PC-3 (cell line): ENCODE results near the gene MPP2. TPM values are rescaled to one million over a fixed set of nuclear protein-coding genes. Genes with fewer than 3 reads are reported as not detected.

Experiments used
- ATAC-seq: fragments of 200-7000 bp; cut with Tn5 transposase; 2 replicates; pipeline ENCODE4 v1.9.1; 2020; ENCODE audit warnings: mild to moderate bottlenecking, moderate library complexity
- BruUV-seq: library from RNA; stranded (reverse); fragments of 400-500 nt; replicated peaks from 2 replicates; lab custom pipeline; 2021; lab: Mats Ljungman, UMichigan
- CTCF ChIA-PET: fragments of 300-600 bp; sonication (Branson Sonifier 250); formaldehyde crosslinking; loops from one replicate; lab custom pipeline; 2022; ENCODE audit warnings: antibody characterized with exemption; lab: Charles Lee
- POLR2A ChIA-PET: fragments of 300-600 bp; sonication (Branson Sonifier 250); formaldehyde crosslinking; loops from one replicate; lab custom pipeline; 2022; ENCODE audit warnings: antibody characterized with exemption; ENCODE audit not compliant: unreplicated experiment; lab: Charles Lee
- DNase-seq: peaks from one replicate; pipeline ENCODE4 v3.0.0-alpha.2; 2015
- H2AFZ ChIP-seq: fragments of 300-600 bp; sonication (generic); 2 replicates; pipeline ENCODE4 v1.6.0; 2016; ENCODE audit warnings: antibody characterized with exemption, low read length
- H3F3A ChIP-seq: fragments of 300-600 bp; sonication (generic); one replicate; pipeline ENCODE4 v1.6.0; 2017; ENCODE audit warnings: antibody characterized with exemption, low read length, control low read depth, mild to moderate bottlenecking; ENCODE audit not compliant: unreplicated experiment
- H3K27ac ChIP-seq: fragments of 300-600 bp; sonication (generic); 2 replicates; pipeline ENCODE4 v1.5.1; 2016; ENCODE audit warnings: mild to moderate bottlenecking, low read length
- H3K27me3 ChIP-seq: fragments of 300-600 bp; sonication (generic); 2 replicates; pipeline ENCODE4 v1.6.1; 2016; ENCODE audit warnings: low read length, mixed read lengths
- H3K36me3 ChIP-seq: fragments of 300-600 bp; sonication (generic); 2 replicates; pipeline ENCODE4 v1.6.1; 2016; ENCODE audit warnings: low read depth, mixed run types, low read length, mixed read lengths
- H3K4me1 ChIP-seq: fragments of 300-600 bp; sonication (generic); 2 replicates; pipeline ENCODE4 v1.5.1; 2016; ENCODE audit warnings: low read length; ENCODE audit not compliant: insufficient read depth
- H3K4me2 ChIP-seq: fragments of 300-600 bp; sonication (generic); 2 replicates; pipeline ENCODE4 v1.6.0; 2016; ENCODE audit warnings: low read length
- H3K4me3 ChIP-seq: fragments of 300-600 bp; sonication (generic); 2 replicates; pipeline ENCODE4 v1.5.1; 2016; ENCODE audit warnings: mild to moderate bottlenecking, low read length, mixed read lengths
- H3K79me2 ChIP-seq: fragments of 300-600 bp; sonication (generic); 2 replicates; pipeline ENCODE4 v1.6.1; 2017; ENCODE audit warnings: low read length, mixed read lengths
- H3K9ac ChIP-seq: fragments of 300-600 bp; sonication (generic); 2 replicates; pipeline ENCODE4 v1.6.0; 2016; ENCODE audit warnings: mild to moderate bottlenecking, low read length
- H3K9me2 ChIP-seq: fragments of 300-600 bp; sonication (generic); replicated peaks from 2 replicates; pipeline ENCODE4 v1.6.1; 2016; ENCODE audit warnings: mixed run types, low read length, mixed read lengths
- H3K9me3 ChIP-seq: fragments of 300-600 bp; sonication (generic); 2 replicates; pipeline ENCODE4 v1.6.1; 2016; ENCODE audit warnings: low read length, mixed read lengths
- H4K20me1 ChIP-seq: fragments of 300-600 bp; sonication (generic); 2 replicates; pipeline ENCODE4 v1.6.1; 2016; ENCODE audit warnings: low read length, mixed read lengths
- EZH2 ChIP-seq: fragments of 300-600 bp; sonication (generic); IDR thresholded peaks from one replicate; pipeline ENCODE4 v1.6.1; 2017; ENCODE audit warnings: antibody characterized with exemption, mild to moderate bottlenecking, low read length; ENCODE audit not compliant: unreplicated experiment
- EZH2phosphoT487 ChIP-seq: fragments of 300-600 bp; sonication (generic); IDR thresholded peaks from 2 replicates; pipeline ENCODE4 v1.6.1; 2018; ENCODE audit warnings: mild to moderate bottlenecking, antibody characterized with exemption, low read length, borderline replicate concordance
- intact Hi-C: fragments of 100-400 bp; cut with micrococcal nuclease; formaldehyde crosslinking; loops from 2 replicates; pipeline ENCODE4 v1.9.0; 2023
- total RNA-seq: library from RNA; depleted of rRNA; stranded (reverse); fragments of >200 nt; gene quantifications from 2 replicates; pipeline ENCODE4 v1.2.3, GENCODE V29; 2014
- TF ChIP-seq, protein P1 (sequence below): fragments of 300-600 bp; sonication (generic); conservative IDR thresholded peaks from 2 replicates; pipeline ENCODE4 v1.5.1; 2017; ENCODE audit warnings: antibody characterized with exemption, low read depth, mild to moderate bottlenecking, low read length

MPP2 gene
- total RNA-seq, 1 experiment from 2014 or later = 8.2 TPM

DNA sequence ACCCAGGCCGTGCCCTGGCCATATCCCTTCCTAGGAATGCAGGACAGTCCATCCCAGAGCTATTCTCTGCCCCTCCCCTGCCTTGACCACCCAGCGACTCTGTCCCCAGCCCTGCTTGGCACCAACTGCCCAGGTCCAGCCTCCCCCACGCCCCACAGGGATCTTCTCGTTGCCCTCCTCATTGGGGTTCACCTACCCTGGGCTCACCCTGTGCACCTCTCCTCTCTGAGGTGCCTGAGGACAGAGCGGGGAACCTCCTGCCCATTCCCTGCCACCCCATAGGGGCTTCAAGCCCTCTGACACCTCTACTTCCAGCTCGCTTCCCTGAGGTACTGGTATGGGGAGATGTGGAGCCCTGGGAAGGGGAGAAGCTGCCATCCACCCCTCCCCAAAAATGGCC is 6.2 kb upstream of the MPP2 start:
- Histone ChIP-seq H3K27me3 (peaks cover 23% of the 10 kb centered on the region; the same call in 1 of the 2 replicates), H3K9me2 (no peaks in the 10 kb centered on the region), H2AFZ (no peak overlapping the region), H3K4me2 (no peak overlapping the region), H3K9ac (no peak overlapping the region), H3K36me3 (no peaks in the 10 kb centered on the region), H3K27ac (no peak overlapping the region), H3K9me3 (no peaks in the 10 kb centered on the region), H3F3A (no peaks in the 10 kb centered on the region), H3K4me1 (no peaks in the 10 kb centered on the region), H4K20me1 (no peaks in the 10 kb centered on the region), H3K79me2 (no peaks in the 10 kb centered on the region), H3K4me3 (no peak overlapping the region)
- intact Hi-C loops = no loop called here
- ChIA-PET CTCF (no interaction called here), POLR2A (interaction anchor here (0.6 kb wide), 1 partner anchor 93 kb away, joined by 4 read pairs; no protein-coding TSS in a partner anchor)
- BruUV-seq = no TSS peak
- ATAC-seq (no peak), DNase-seq (no peak)
- TF ChIP-seq EZH2 (no peak), EZH2phosphoT487 (no peak)
- TF ChIP-seq, protein P1, sequence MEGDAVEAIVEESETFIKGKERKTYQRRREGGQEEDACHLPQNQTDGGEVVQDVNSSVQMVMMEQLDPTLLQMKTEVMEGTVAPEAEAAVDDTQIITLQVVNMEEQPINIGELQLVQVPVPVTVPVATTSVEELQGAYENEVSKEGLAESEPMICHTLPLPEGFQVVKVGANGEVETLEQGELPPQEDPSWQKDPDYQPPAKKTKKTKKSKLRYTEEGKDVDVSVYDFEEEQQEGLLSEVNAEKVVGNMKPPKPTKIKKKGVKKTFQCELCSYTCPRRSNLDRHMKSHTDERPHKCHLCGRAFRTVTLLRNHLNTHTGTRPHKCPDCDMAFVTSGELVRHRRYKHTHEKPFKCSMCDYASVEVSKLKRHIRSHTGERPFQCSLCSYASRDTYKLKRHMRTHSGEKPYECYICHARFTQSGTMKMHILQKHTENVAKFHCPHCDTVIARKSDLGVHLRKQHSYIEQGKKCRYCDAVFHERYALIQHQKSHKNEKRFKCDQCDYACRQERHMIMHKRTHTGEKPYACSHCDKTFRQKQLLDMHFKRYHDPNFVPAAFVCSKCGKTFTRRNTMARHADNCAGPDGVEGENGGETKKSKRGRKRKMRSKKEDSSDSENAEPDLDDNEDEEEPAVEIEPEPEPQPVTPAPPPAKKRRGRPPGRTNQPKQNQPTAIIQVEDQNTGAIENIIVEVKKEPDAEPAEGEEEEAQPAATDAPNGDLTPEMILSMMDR = no peak

DNA sequence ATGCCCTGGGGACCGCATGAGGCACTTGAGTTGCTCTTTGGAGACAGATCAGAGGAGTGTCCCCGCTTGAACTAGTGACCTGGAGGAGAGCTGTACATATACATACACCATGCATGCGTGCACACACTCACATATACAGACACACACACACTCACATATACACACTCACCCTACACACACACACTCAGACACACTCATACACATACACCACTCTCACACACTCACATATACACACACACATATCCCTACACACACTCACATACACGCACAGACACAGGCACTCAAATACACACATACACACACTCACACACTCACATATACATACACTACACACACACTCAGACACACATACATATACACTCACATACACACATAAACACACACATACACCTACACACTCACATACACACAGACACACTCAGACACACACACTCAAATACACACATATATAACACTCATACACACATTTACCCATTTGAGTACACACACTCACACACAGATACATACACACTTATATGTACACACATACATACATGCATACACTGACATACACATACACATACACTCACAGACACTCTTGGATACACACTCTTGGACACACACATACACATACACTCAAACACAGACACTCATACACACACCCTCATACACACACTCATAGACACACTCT is 5.4 kb upstream of the MPP2 start:
- CTCF ChIA-PET = no interaction called here
- H3K4me2 ChIP-seq = no peak overlapping the region
- no peak for ATAC-seq
- H3K36me3 ChIP-seq = no peaks in the 10 kb centered on the region
- intact Hi-C loops = no loop called here
- no peak overlapping the region for H3K4me3 ChIP-seq
- H3K27me3 ChIP-seq = peaks cover 31% of the 10 kb centered on the region
- no peaks in the 10 kb centered on the region for H3F3A ChIP-seq
- no peaks in the 10 kb centered on the region for H3K9me2 ChIP-seq
- TF ChIP-seq EZH2 = no peak
- TF ChIP-seq, protein P1 = no peak
- TF ChIP-seq EZH2phosphoT487 = no peak
- no peaks in the 10 kb centered on the region for H4K20me1 ChIP-seq
- H3K79me2 ChIP-seq = no peaks in the 10 kb centered on the region
- H3K9ac ChIP-seq = no peak overlapping the region
- POLR2A ChIA-PET = no interaction called here
- H2AFZ ChIP-seq = no peak overlapping the region
- DNase-seq = no peak
- no peaks in the 10 kb centered on the region for H3K9me3 ChIP-seq
- H3K4me1 ChIP-seq = no peaks in the 10 kb centered on the region
- no TSS peak for BruUV-seq
- H3K27ac ChIP-seq = no peak overlapping the region

DNA sequence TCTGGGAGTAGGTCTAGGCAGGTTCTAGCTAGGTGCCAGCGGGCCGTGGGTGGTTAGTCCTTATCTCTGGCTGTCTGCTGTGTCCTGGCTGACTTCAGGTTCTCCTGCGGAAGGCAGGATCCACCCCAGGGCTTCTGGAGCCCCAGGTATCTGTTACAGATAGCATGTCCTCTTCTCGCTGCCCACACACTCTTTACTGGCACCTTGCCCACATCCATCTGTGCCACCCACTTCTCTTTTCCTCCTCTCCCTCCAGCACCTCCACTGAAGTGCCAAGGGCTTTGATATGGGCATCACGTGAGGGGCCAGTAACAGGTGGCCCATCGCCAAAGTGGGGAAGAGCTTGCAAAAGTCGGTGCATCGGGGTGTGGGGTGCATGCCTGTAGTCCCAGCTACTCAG is 4.6 kb upstream of the MPP2 start:
- Histone ChIP-seq H3K4me1 (no peaks in the 10 kb centered on the region), H3K9me2 (no peaks in the 10 kb centered on the region), H3K9me3 (no peaks in the 10 kb centered on the region), H2AFZ (no peak overlapping the region), H3K36me3 (no peaks in the 10 kb centered on the region), H3F3A (no peaks in the 10 kb centered on the region), H3K4me3 (no peak overlapping the region), H4K20me1 (no peaks in the 10 kb centered on the region), H3K9ac (no peak overlapping the region), H3K4me2 (no peak overlapping the region), H3K27ac (no peak overlapping the region), H3K27me3 (peaks cover 40% of the 10 kb centered on the region), H3K79me2 (no peaks in the 10 kb centered on the region)
- no peak for TF ChIP-seq EZH2
- TF ChIP-seq, protein P1 = no peak
- no peak for TF ChIP-seq EZH2phosphoT487
- ChIA-PET CTCF (interaction anchor here (0.6 kb wide), 1 partner anchor 78 kb away, joined by 3 read pairs; no protein-coding TSS in a partner anchor), POLR2A (no interaction called here)
- intact Hi-C loops = no loop called here
- no TSS peak for BruUV-seq
- DNase-seq (no peak), ATAC-seq (no peak)
